Sigmoid colon (tissue), 7 donors: ENCODE data around the gene DIP2B. TPM values are rescaled to one million over a fixed set of nuclear protein-coding genes. Genes with fewer than 3 reads are reported as not detected.

Experiments
- DNase-seq: peaks from one replicate; pipeline ENCODE4 v3.0.0-alpha.2; 2019
- H3K27ac ChIP-seq, 4 donors: fragments of 200-600 bp; sonication (generic); one replicate each; pipeline ENCODE4 v1.5.1; 2016 to 2019; ENCODE audit warnings: mild to moderate bottlenecking in 1 of 4
- H3K27me3 ChIP-seq, 3 donors: fragments of 200-600 bp; sonication (generic); one replicate each; pipeline ENCODE4 v1.5.1; 2019; ENCODE audit warnings: mild to moderate bottlenecking in 1 of 3
- H3K36me3 ChIP-seq, 4 donors: fragments of 200-600 bp; sonication (generic); one replicate each; pipeline ENCODE4 v1.5.1; 2016 to 2019
- H3K4me1 ChIP-seq, 4 donors: fragments of 200-600 bp; sonication (generic); one replicate each; pipeline ENCODE4 v1.5.1; 2017 to 2019
- H3K4me3 ChIP-seq, 4 donors: fragments of 200-600 bp; sonication (generic); one replicate each; pipeline ENCODE4 v1.5.1; 2017 to 2019; ENCODE audit warnings: mild to moderate bottlenecking in 2 of 4, moderate library complexity in 1 of 4
- H3K9me3 ChIP-seq, 4 donors: fragments of 200-600 bp in 3 of 4; sonication (generic) in 3 of 4; one replicate each; pipeline versions ENCODE4 v1.5.1 to v1.6.1; 2013 to 2019
- CTCF ChIP-seq, 4 experiments: fragments of 450-650 bp in 3 of 4; fragments of 200-600 bp in 1 of 4; IDR thresholded peaks; one replicate each; pipeline ENCODE4 v1.5.1; 2016 to 2019; ENCODE audit warnings: antibody characterized with exemption in 4 of 4, mild to moderate bottlenecking in 3 of 4, moderate library complexity in 2 of 4
- EP300 ChIP-seq, 4 donors: sonication (generic); formaldehyde crosslinking; IDR thresholded peaks; one replicate each; pipeline ENCODE4 v1.6.1; 2017; ENCODE audit warnings: antibody characterized with exemption in 4 of 4
- POLR2A ChIP-seq, 2 donors: fragments of 450-650 bp; IDR thresholded peaks; one replicate each; pipeline ENCODE4 v1.6.1; 2016; ENCODE audit warnings: antibody characterized with exemption in 2 of 2, mild to moderate bottlenecking in 2 of 2, moderate library complexity in 2 of 2
- POLR2AphosphoS5 ChIP-seq, 4 donors: sonication (generic); formaldehyde crosslinking; IDR thresholded peaks; one replicate each; pipeline ENCODE4 v1.6.1; 2017; ENCODE audit warnings: antibody characterized with exemption in 4 of 4
- WGBS, 2 donors: extraction: QIAGEN DNeasy Blood & Tissue Kit; methylation state at CpG; one replicate each; pipeline ENCODE4 v1.1.7; 2013; 5-methylcytosine and 5-hydroxymethylcytosine counted together
- intact Hi-C: fragments of 100-400 bp; cut with DNase I; formaldehyde crosslinking; loops from one replicate; pipeline ENCODE4 v1.15.1; 2023
- polyA plus RNA-seq, 3 donors: library from polyadenylated mRNA; stranded (reverse); fragments of 200-250 nt; gene quantifications; one replicate each; pipeline ENCODE4 v1.2.3, GENCODE V29; 2013
- total RNA-seq, 4 donors: library from RNA; depleted of rRNA; stranded (reverse); fragments of >200 nt; gene quantifications; one replicate each; pipeline ENCODE4 v1.1.0, GENCODE V29; 2016
- donor health status: healthy with polysubstance abuse.
- donor health status: Bipolar disorder and iron deficiency.
- donor health status: healthy.

The DIP2B gene
- total and polyA plus RNA-seq, 7 donors = 7.2 to 28.0 (median 16.4) TPM

GRCh38 chr12:50686976-50687375 is 182.2 kb downstream of the DIP2B start:
- TF ChIP-seq CTCF (IDR thresholded peaks at IDR 0.05) = no peak
- no peak for TF ChIP-seq POLR2A (IDR thresholded peaks at IDR 0.05)
- Histone ChIP-seq H3K4me1 (no peaks in the 10 kb centered on the region), H3K9me3 (no peaks in the 10 kb centered on the region), H3K36me3 (peaks cover 4 to 82% (median 11%) of the 10 kb centered on the region in 4 donors), H3K27ac (no peak overlapping the region), H3K27me3 (no peaks in the 10 kb centered on the region), H3K4me3 (no peak overlapping the region)
- DNase-seq = no peak
- intact Hi-C loops = no loop called here
- 92 to 94% methylated on average over 2 of the region's 2 CpGs for WGBS, 2 donors

- Histone ChIP-seq H3K27ac (no peak overlapping the region), H3K27me3 (no peaks in the 10 kb centered on the region), H3K9me3 (no peaks in the 10 kb centered on the region), H3K4me3 (no peak overlapping the region), H3K4me1 (no peaks in the 10 kb centered on the region), H3K36me3 (peaks cover 6 to 80% (median 18%) of the 10 kb centered on the region in 4 donors)
- DNase-seq = no peak
- WGBS, 2 donors = 77 to 82% methylated on average over 1 of the region's 1 CpG
- intact Hi-C loops = no loop called here
- TF ChIP-seq EP300 (IDR thresholded peaks at IDR 0.05) (no peak), POLR2A (IDR thresholded peaks at IDR 0.05) (no peak), CTCF (IDR thresholded peaks at IDR 0.05) (no peak), POLR2AphosphoS5 (IDR thresholded peaks at IDR 0.05) (no peak)
Measured at GRCh38 chr12:50689437-50689836, 184.7 kb downstream of the DIP2B start.

- Histone ChIP-seq H3K36me3 (peaks cover 6 to 84% (median 22%) of the 10 kb centered on the region in 4 donors), H3K4me3 (no peak overlapping the region), H3K27ac (no peak overlapping the region), H3K27me3 (no peaks in the 10 kb centered on the region), H3K4me1 (no peaks in the 10 kb centered on the region), H3K9me3 (no peaks in the 10 kb centered on the region)
- no peak for DNase-seq
- intact Hi-C loops = no loop called here
- TF ChIP-seq CTCF (IDR thresholded peaks at IDR 0.05) (no peak), EP300 (IDR thresholded peaks at IDR 0.05) (no peak), POLR2AphosphoS5 (IDR thresholded peaks at IDR 0.05) (no peak), POLR2A (IDR thresholded peaks at IDR 0.05) (no peak)
- WGBS, 2 donors = 19 to 59% methylated on average over 3 of the region's 3 CpGs
Measured at GRCh38 chr12:50690925-50691324, 186.1 kb downstream of the DIP2B start.

GRCh38 chr12:50695961-50696360 is 191.2 kb downstream of the DIP2B start:
- DNase-seq = no peak
- intact Hi-C loops = no loop called here
- Histone ChIP-seq H3K27me3 (no peaks in the 10 kb centered on the region), H3K4me3 (no peak overlapping the region), H3K9me3 (no peaks in the 10 kb centered on the region), H3K4me1 (no peaks in the 10 kb centered on the region), H3K27ac (no peak overlapping the region), H3K36me3 (peaks cover 3 to 96% (median 31%) of the 10 kb centered on the region in 4 donors)
- TF ChIP-seq EP300 (IDR thresholded peaks at IDR 0.05) = no peak
- TF ChIP-seq CTCF (IDR thresholded peaks at IDR 0.05) = no peak
- TF ChIP-seq POLR2AphosphoS5 (IDR thresholded peaks at IDR 0.05) = no peak
- TF ChIP-seq POLR2A (IDR thresholded peaks at IDR 0.05) = no peak
- WGBS, 2 donors = 82 to 85% methylated on average over 4 of the region's 4 CpGs

GRCh38 chr12:50696931-50697330 is 192.1 kb downstream of the DIP2B start:
- Histone ChIP-seq H3K36me3 (peaks cover 3 to 96% (median 31%) of the 10 kb centered on the region in 4 donors), H3K4me1 (no peaks in the 10 kb centered on the region), H3K9me3 (no peaks in the 10 kb centered on the region), H3K4me3 (no peak overlapping the region), H3K27me3 (no peaks in the 10 kb centered on the region), H3K27ac (no peak overlapping the region)
- no peak for DNase-seq
- WGBS, 2 donors = 94 to 96% methylated on average over 7 of the region's 7 CpGs
- TF ChIP-seq POLR2AphosphoS5 (IDR thresholded peaks at IDR 0.05) = no peak
- no peak for TF ChIP-seq CTCF (IDR thresholded peaks at IDR 0.05)
- no peak for TF ChIP-seq POLR2A (IDR thresholded peaks at IDR 0.05)
- no peak for TF ChIP-seq EP300 (IDR thresholded peaks at IDR 0.05)
- intact Hi-C loops = no loop called here
